ENCODE data around the gene CFAP107. TPM values are rescaled to one million over a fixed set of nuclear protein-coding genes. Genes with fewer than 3 reads are reported as not detected.

Gene CFAP107
- total RNA-seq, 1 experiment from 2014 or later: not detected

DNA sequence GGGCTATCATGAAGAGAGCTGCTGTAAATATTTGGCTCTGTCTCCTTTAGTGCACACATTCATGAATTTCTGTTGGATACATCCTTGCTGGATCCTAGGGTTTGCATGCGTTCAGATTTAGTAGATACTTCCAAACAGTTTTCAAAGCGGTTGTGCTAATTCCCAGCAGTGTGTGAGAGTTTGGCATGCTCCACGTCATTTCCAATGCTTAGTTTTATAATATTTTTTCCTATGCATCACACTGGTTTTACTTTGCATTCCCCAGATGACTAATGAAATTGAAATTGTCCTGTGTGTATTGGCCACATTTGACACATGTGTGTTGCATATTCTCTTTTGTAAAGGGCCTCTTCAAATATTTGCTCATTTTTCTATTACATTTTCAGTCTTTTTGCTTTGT is 48.6 kb upstream of the CFAP107 start:
- ATAC-seq (no peak), DNase-seq (ENCODE audit: low read depth, low spot score) (no peak)
- no peaks in the 10 kb centered on the region for H3K4me1 ChIP-seq (ENCODE audit: control insufficient read depth, insufficient read depth, low read length)
- ChIA-PET POLR2A (no interaction called here), CTCF (no interaction called here)
- intact Hi-C loops (cut with micrococcal nuclease; ENCODE audit: unreplicated experiment) (no loop called here), in situ Hi-C loops (cut with HindIII; ENCODE audit: low pct_unique_long_range_greater_than_20kb, low sequenced_read_pairs) (no loop called here)
- no peaks in the 10 kb centered on the region for H3K9me3 ChIP-seq (ENCODE audit: control insufficient read depth, insufficient read depth, low read depth, low read length)
- no peaks in the 10 kb centered on the region for H3K36me3 ChIP-seq (ENCODE audit: control insufficient read depth, insufficient read depth, low read length)
- TF ChIP-seq SIN3A (IDR thresholded peaks at IDR 0.05; ENCODE audit: borderline replicate concordance, insufficient read depth, low read depth, low read length): no peak
- TF ChIP-seq TCF7L2 (IDR thresholded peaks at IDR 0.05; ENCODE audit: low read depth, low read length): no peak
- TF ChIP-seq CTCF (IDR thresholded peaks at IDR 0.05): no peak
- TF ChIP-seq, protein P1, sequence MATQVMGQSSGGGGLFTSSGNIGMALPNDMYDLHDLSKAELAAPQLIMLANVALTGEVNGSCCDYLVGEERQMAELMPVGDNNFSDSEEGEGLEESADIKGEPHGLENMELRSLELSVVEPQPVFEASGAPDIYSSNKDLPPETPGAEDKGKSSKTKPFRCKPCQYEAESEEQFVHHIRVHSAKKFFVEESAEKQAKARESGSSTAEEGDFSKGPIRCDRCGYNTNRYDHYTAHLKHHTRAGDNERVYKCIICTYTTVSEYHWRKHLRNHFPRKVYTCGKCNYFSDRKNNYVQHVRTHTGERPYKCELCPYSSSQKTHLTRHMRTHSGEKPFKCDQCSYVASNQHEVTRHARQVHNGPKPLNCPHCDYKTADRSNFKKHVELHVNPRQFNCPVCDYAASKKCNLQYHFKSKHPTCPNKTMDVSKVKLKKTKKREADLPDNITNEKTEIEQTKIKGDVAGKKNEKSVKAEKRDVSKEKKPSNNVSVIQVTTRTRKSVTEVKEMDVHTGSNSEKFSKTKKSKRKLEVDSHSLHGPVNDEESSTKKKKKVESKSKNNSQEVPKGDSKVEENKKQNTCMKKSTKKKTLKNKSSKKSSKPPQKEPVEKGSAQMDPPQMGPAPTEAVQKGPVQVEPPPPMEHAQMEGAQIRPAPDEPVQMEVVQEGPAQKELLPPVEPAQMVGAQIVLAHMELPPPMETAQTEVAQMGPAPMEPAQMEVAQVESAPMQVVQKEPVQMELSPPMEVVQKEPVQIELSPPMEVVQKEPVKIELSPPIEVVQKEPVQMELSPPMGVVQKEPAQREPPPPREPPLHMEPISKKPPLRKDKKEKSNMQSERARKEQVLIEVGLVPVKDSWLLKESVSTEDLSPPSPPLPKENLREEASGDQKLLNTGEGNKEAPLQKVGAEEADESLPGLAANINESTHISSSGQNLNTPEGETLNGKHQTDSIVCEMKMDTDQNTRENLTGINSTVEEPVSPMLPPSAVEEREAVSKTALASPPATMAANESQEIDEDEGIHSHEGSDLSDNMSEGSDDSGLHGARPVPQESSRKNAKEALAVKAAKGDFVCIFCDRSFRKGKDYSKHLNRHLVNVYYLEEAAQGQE (IDR thresholded peaks at IDR 0.05; ENCODE audit: insufficient read depth in 1 of 2, low read depth in 2 of 2, low read length in 1 of 2): no peak
- no peak for TF ChIP-seq POLR2AphosphoS5 (IDR thresholded peaks at IDR 0.05; ENCODE audit: low read depth, low read length)
- H3K27ac ChIP-seq (ENCODE audit: low read length): no peak overlapping the region
- 0 out of 2 replicates have a peak, but pooled peaks cover 3% of the 10 kb centered on the region for H3K27me3 ChIP-seq (ENCODE audit: control insufficient read depth, insufficient read depth, low read length)
- no TSS peak for BruUV-seq (replicated peaks)
- no peak overlapping the region for H3K4me3 ChIP-seq (ENCODE audit: low read depth in 2 of 2, low read length in 2 of 2)

GRCh38 chr1:12703821-12704451 is 42.1 kb upstream of the CFAP107 start:
- no peak for DNase-seq (ENCODE audit: low read depth, low spot score)
- intact Hi-C loops (cut with micrococcal nuclease; ENCODE audit: unreplicated experiment): no loop called here
- Histone ChIP-seq H3K36me3 (ENCODE audit: control insufficient read depth, insufficient read depth, low read length) (no peaks in the 10 kb centered on the region), H3K4me3 (ENCODE audit: low read depth in 2 of 2, low read length in 2 of 2) (no peak overlapping the region), H3K9me3 (ENCODE audit: control insufficient read depth, insufficient read depth, low read depth, low read length) (no peaks in the 10 kb centered on the region), H3K27ac (ENCODE audit: low read length) (no peak overlapping the region), H3K27me3 (ENCODE audit: control insufficient read depth, insufficient read depth, low read length) (0 out of 2 replicates have a peak, but pooled peaks cover 1% of the 10 kb centered on the region), H3K4me1 (ENCODE audit: control insufficient read depth, insufficient read depth, low read length) (no peaks in the 10 kb centered on the region)
- no TSS peak for BruUV-seq (replicated peaks)
- in situ Hi-C loops (cut with HindIII; ENCODE audit: low pct_unique_long_range_greater_than_20kb, low sequenced_read_pairs): no loop called here
- POLR2A ChIA-PET: no interaction called here
- CTCF ChIA-PET: no interaction called here
- no peak for TF ChIP-seq POLR2AphosphoS5 (IDR thresholded peaks at IDR 0.05; ENCODE audit: low read depth, low read length)
- TF ChIP-seq TCF7L2 (IDR thresholded peaks at IDR 0.05; ENCODE audit: low read depth, low read length): no peak
- no peak for TF ChIP-seq CTCF (IDR thresholded peaks at IDR 0.05)
- TF ChIP-seq, protein P1 (IDR thresholded peaks at IDR 0.05; ENCODE audit: insufficient read depth in 1 of 2, low read depth in 2 of 2, low read length in 1 of 2): no peak
- no peak for TF ChIP-seq SIN3A (IDR thresholded peaks at IDR 0.05; ENCODE audit: borderline replicate concordance, insufficient read depth, low read depth, low read length)
- no peak for ATAC-seq

Measured in Panc1 (cell line).